Type B pancreatic cell (in vitro differentiated cells): ENCODE results near the gene TSHZ2. TPM values are rescaled to one million over a fixed set of nuclear protein-coding genes. Genes with fewer than 3 reads are reported as not detected.

ENCODE experiments used
- DNase-seq: peaks from one replicate; pipeline ENCODE4 v3.0.0; 2021; ENCODE audit warnings: mixed read lengths; ENCODE audit not compliant: unreplicated experiment; ENCODE audit errors: extremely low spot score
- H3K27ac Mint-ChIP-seq: 2 replicates; pipeline ENCODE4 v1.8.0; 2021; ENCODE audit warnings: mild to moderate bottlenecking, mixed read lengths
- H3K27me3 Mint-ChIP-seq: 2 replicates; pipeline ENCODE4 v1.8.0; 2021; ENCODE audit warnings: mixed read lengths
- H3K36me3 Mint-ChIP-seq: 2 replicates; pipeline ENCODE4 v1.8.0; 2021; ENCODE audit warnings: mixed read lengths
- H3K4me1 Mint-ChIP-seq: one replicate; pipeline ENCODE4 v1.8.0; 2021; ENCODE audit warnings: mixed read lengths; ENCODE audit not compliant: unreplicated experiment
- H3K4me3 Mint-ChIP-seq: 2 replicates; pipeline ENCODE4 v1.8.0; 2021; ENCODE audit warnings: mild to moderate bottlenecking, mixed read lengths
- H3K9me3 Mint-ChIP-seq: 2 replicates; pipeline ENCODE4 v1.8.0; 2021; ENCODE audit warnings: mixed read lengths
- CTCF ChIP-seq: fragments of 200-600 bp; sonication (generic); conservative IDR thresholded peaks from 2 replicates; pipeline ENCODE4 v1.5.0; 2021; ENCODE audit warnings: antibody characterized with exemption, mild to moderate bottlenecking
- total RNA-seq: library from RNA; stranded (reverse); gene quantifications from 2 replicates; pipeline ENCODE4 v1.2.1, GENCODE V29; 2021; ENCODE audit warnings: low replicate concordance

TSHZ2 gene
- total RNA-seq, 1 donor from 2014 or later: 45.5 TPM

GRCh38 chr20:53011640-53012039 lies 39.5 kb downstream of the TSHZ2 start:
- TF ChIP-seq CTCF: no peak
- Mint-ChIP-seq H3K4me1 (peaks cover 4% of the 10 kb centered on the region), H3K27me3 (peaks cover 7% of the 10 kb centered on the region), H3K4me3 (no peak overlapping the region), H3K9me3 (peaks cover 14% of the 10 kb centered on the region), H3K36me3 (peaks cover 42% of the 10 kb centered on the region), H3K27ac (no peak overlapping the region)
- DNase-seq: no peak

DNA sequence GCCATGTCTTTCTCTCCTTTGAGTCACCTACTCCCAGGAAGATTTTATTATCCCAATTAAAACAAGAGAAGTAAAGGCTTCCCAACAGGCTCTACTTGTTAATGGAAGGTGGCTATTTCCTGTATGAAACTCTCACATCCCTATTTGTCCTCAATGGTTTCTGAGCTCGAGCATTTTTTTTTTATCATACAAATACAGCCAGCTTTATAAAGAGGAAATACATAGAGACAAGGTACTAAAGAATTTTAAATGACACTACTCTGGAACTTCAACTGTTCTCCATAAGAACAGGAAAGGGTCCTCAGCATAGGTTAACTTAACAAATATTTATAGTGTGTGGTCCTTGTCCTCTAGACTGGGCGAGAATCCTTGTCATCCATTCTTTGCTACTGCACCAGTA lies 41.0 kb downstream of the TSHZ2 start:
- Mint-ChIP-seq H3K9me3 (peaks cover 14% of the 10 kb centered on the region), H3K27ac (no peak overlapping the region), H3K4me1 (peaks cover 8% of the 10 kb centered on the region), H3K27me3 (peaks cover 3% of the 10 kb centered on the region), H3K4me3 (no peak overlapping the region), H3K36me3 (peaks cover 51% of the 10 kb centered on the region)
- TF ChIP-seq CTCF: no peak
- DNase-seq: no peak

DNA sequence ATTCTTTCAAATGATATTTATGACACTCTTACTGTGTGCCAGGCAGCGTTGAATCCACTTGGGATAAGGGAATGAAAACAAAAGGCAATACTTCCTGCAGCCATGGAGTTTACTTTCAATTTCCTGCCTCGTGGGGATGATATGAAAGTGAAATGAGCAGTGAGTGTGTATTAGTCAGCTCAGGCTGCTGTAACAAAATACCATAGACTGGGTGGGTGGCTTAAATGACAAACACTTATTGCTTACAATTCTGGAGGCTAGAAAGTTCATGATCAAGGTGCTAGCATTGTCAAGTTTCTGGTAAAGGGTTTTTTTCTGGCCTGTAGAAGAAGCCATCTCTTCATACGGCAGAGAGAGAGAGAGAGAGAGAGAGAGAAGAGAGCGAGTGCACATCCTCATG lies 41.7 kb downstream of the TSHZ2 start:
- Mint-ChIP-seq H3K9me3 (peaks cover 14% of the 10 kb centered on the region), H3K36me3 (peaks cover 50% of the 10 kb centered on the region), H3K27me3 (peaks cover 3% of the 10 kb centered on the region), H3K4me1 (peaks cover 12% of the 10 kb centered on the region), H3K4me3 (no peak overlapping the region), H3K27ac (no peak overlapping the region)
- no peak for DNase-seq
- TF ChIP-seq CTCF: no peak

- TF ChIP-seq CTCF: no peak
- no peak for DNase-seq
- peaks cover 14% of the 10 kb centered on the region for H3K9me3 Mint-ChIP-seq
- H3K27me3 Mint-ChIP-seq: no peaks in the 10 kb centered on the region
- H3K4me3 Mint-ChIP-seq: no peak overlapping the region
- peaks cover 21% of the 10 kb centered on the region for H3K4me1 Mint-ChIP-seq
- H3K36me3 Mint-ChIP-seq: peaks cover 57% of the 10 kb centered on the region
- H3K27ac Mint-ChIP-seq: no peak overlapping the region
Measured at GRCh38 chr20:53016071-53016470, 43.9 kb downstream of the TSHZ2 start.

- Mint-ChIP-seq H3K4me3 (no peak overlapping the region), H3K36me3 (peaks cover 54% of the 10 kb centered on the region), H3K4me1 (peaks cover 21% of the 10 kb centered on the region), H3K9me3 (peaks cover 14% of the 10 kb centered on the region), H3K27ac (no peak overlapping the region), H3K27me3 (no peaks in the 10 kb centered on the region)
- TF ChIP-seq CTCF: no peak
- no peak for DNase-seq
Measured at GRCh38 chr20:53016534-53017042, 44.4 kb downstream of the TSHZ2 start.

DNA sequence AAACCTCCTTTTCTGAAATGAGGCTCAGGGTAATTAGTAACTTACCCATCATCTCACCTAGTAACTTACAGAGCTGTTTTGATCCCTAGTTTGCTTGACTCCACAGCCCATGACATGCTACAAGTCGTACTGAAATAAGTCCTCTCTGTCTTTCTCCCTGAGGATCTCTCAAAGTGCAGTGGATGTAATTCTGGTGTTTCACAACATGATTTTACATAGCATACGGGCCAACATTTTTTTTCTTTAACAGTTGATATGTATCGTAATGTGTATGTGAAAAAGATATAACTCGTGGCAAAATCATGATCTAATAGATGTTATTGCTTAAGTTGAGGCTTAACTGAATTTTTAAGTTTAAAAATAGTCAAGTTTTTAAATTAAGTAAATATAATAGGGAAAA lies 45.0 kb downstream of the TSHZ2 start:
- no peak overlapping the region for H3K4me3 Mint-ChIP-seq
- TF ChIP-seq CTCF: no peak

More for the DNA sequence above, 45.0 kb downstream of the TSHZ2 start:
- Mint-ChIP-seq H3K9me3 (peaks cover 14% of the 10 kb centered on the region), H3K4me1 (peaks cover 21% of the 10 kb centered on the region), H3K27ac (no peak overlapping the region), H3K36me3 (peaks cover 54% of the 10 kb centered on the region), H3K27me3 (no peaks in the 10 kb centered on the region)
- DNase-seq: no peak
